ENCODE data around the gene HABP4.
A peak's percentile ranks its signal among the peaks of the same experiment; 100 is the strongest.

HABP4 gene

GRCh38 chr9:96449845-96450612 is at the start of gene HABP4:
Gene HABP4, plus strand, starts transcription at chr9:96450169. Its CDS starts 111 bp downstream, at chr9:96450280.
- peak; percentile 87 to 95 for DNase-seq (ENCODE audit: low read depth in 2 of 2)

GRCh38 chr9:96408409-96409280 is 41.3 kb upstream of the HABP4 start:
- no peak for DNase-seq (ENCODE audit: low read depth in 2 of 2)

- no peak for DNase-seq (ENCODE audit: low read depth in 2 of 2)
Measured at GRCh38 chr9:96411129-96411838, 38.7 kb upstream of the HABP4 start.

- DNase-seq (ENCODE audit: low read depth in 2 of 2) = no peak
Measured at GRCh38 chr9:96412174-96412913, 37.6 kb upstream of the HABP4 start.

GRCh38 chr9:96413302-96414221 is 36.4 kb upstream of the HABP4 start:
- DNase-seq (ENCODE audit: low read depth in 2 of 2) = no peak

GRCh38 chr9:96417051-96417586 is 32.9 kb upstream of the HABP4 start:
- DNase-seq (ENCODE audit: low read depth in 2 of 2) = peak; percentile 83 to 89

- DNase-seq (ENCODE audit: low read depth in 2 of 2) = peak in 1 of 2 experiments; percentile 17
Measured at GRCh38 chr9:96417661-96418082, 32.3 kb upstream of the HABP4 start.

- DNase-seq (ENCODE audit: low read depth in 2 of 2) = peak; percentile 85 to 97
Measured at GRCh38 chr9:96418083-96418919, 31.7 kb upstream of the HABP4 start, which contains the start of gene ZNF367. Gene ZNF367, minus strand, starts transcription at chr9:96418370. Its CDS starts 338 bp downstream, at chr9:96418032.

GRCh38 chr9:96418920-96419690 is 30.9 kb upstream of the HABP4 start:
- DNase-seq (ENCODE audit: low read depth in 2 of 2) = peak in 1 of 2 experiments; percentile 47

GRCh38 chr9:96419691-96419969 is 30.3 kb upstream of the HABP4 start:
- DNase-seq (ENCODE audit: low read depth in 2 of 2) = no peak

- no peak for DNase-seq (ENCODE audit: low read depth in 2 of 2)
Measured at GRCh38 chr9:96420468-96421219, 29.3 kb upstream of the HABP4 start.

- no peak for DNase-seq (ENCODE audit: low read depth in 2 of 2)
Measured at GRCh38 chr9:96423322-96423984, 26.5 kb upstream of the HABP4 start.

GRCh38 chr9:96423985-96424336 is 26.0 kb upstream of the HABP4 start:
- DNase-seq (ENCODE audit: low read depth in 2 of 2) = no peak

GRCh38 chr9:96425500-96426169 is 24.3 kb upstream of the HABP4 start:
- no peak for DNase-seq (ENCODE audit: low read depth in 2 of 2)

- DNase-seq (ENCODE audit: low read depth in 2 of 2) = no peak
Measured at GRCh38 chr9:96429732-96430131, 20.2 kb upstream of the HABP4 start.

- DNase-seq (ENCODE audit: low read depth in 2 of 2) = no peak
Measured at GRCh38 chr9:96430377-96430776, 19.6 kb upstream of the HABP4 start.

- no peak for DNase-seq (ENCODE audit: low read depth in 2 of 2)
Measured at GRCh38 chr9:96435345-96435744, 14.6 kb upstream of the HABP4 start.
